Neural cell (in vitro differentiated cells): ENCODE measurements around the gene EPHA4. TPM values are rescaled to one million over a fixed set of nuclear protein-coding genes. Genes with fewer than 3 reads are reported as not detected.

ENCODE experiments used
- H2AFZ ChIP-seq: fragments of 200-600, 300-800 bp; sonication (generic), shearing (Covaris generic); 2 replicates; pipeline ENCODE4 v1.6.0; 2014; ENCODE audit warnings: low read depth, mild to moderate bottlenecking, antibody characterized with exemption, low read length, moderate library complexity
- H3F3A ChIP-seq: fragments of 200-600 bp; shearing (Covaris generic); 2 replicates; pipeline ENCODE4 v1.6.1; 2016; ENCODE audit warnings: mild to moderate bottlenecking, moderate library complexity, mixed read lengths, antibody characterized with exemption, low read length; ENCODE audit not compliant: insufficient read depth, poor library complexity, severe bottlenecking
- H3K27ac ChIP-seq: fragments of 200-600, 300-800 bp; sonication (generic), shearing (Covaris generic); 2 replicates; pipeline ENCODE4 v1.5.1; 2014; ENCODE audit warnings: mild to moderate bottlenecking, low read length, moderate library complexity
- H3K27me3 ChIP-seq: fragments of 300-800, 200-600 bp; sonication (generic), shearing (Covaris generic); 2 replicates; pipeline ENCODE4 v1.6.0; 2014; ENCODE audit warnings: mild to moderate bottlenecking, low read depth, low read length, moderate library complexity; ENCODE audit not compliant: insufficient read depth
- H3K36me3 ChIP-seq: fragments of 300-800, 200-600 bp; sonication (generic), shearing (Covaris generic); 2 replicates; pipeline ENCODE4 v1.5.1; 2014; ENCODE audit warnings: mild to moderate bottlenecking, antibody characterized with exemption, low read length, moderate library complexity; ENCODE audit not compliant: insufficient read depth
- H3K4me2 ChIP-seq: fragments of 300-800, 200-600 bp; sonication (generic), shearing (Covaris generic); 2 replicates; pipeline ENCODE4 v1.6.0; 2014; ENCODE audit warnings: mild to moderate bottlenecking, low read length
- H3K4me3 ChIP-seq: fragments of 300-800, 200-600 bp; sonication (generic), shearing (Covaris generic); 2 replicates; pipeline ENCODE4 v1.5.1; 2014; ENCODE audit warnings: mild to moderate bottlenecking, low read length, moderate library complexity
- H3K79me2 ChIP-seq: fragments of 200-600 bp; shearing (Covaris generic); replicated peaks from 2 replicates; pipeline ENCODE4 v1.6.0; 2014; ENCODE audit warnings: mild to moderate bottlenecking, low read length, moderate library complexity; ENCODE audit not compliant: insufficient read depth
- H3K9ac ChIP-seq: fragments of 300-800, 200-600 bp; sonication (generic), shearing (Covaris generic); 2 replicates; pipeline ENCODE4 v1.6.1; 2016; ENCODE audit warnings: mild to moderate bottlenecking, low read length, mixed read lengths
- H3K9me2 ChIP-seq: fragments of 200-600 bp; shearing (Covaris generic); 2 replicates; pipeline ENCODE4 v1.6.1; 2016; ENCODE audit warnings: mild to moderate bottlenecking, low read length, mixed read lengths; ENCODE audit not compliant: insufficient read depth
- H3K9me3 ChIP-seq: fragments of 200-600, 300-800 bp; sonication (generic), shearing (Covaris generic); 2 replicates; pipeline ENCODE4 v1.6.1; 2016; ENCODE audit warnings: mild to moderate bottlenecking, mixed run types, low read length, moderate library complexity, mixed read lengths
- H4K20me1 ChIP-seq: fragments of 200-600 bp; shearing (Covaris generic); 2 replicates; pipeline ENCODE4 v1.6.1; 2016; ENCODE audit warnings: mild to moderate bottlenecking, mixed run types; ENCODE audit not compliant: insufficient read depth
- CTCF ChIP-seq: fragments of 450-650 bp; IDR thresholded peaks from 2 replicates; pipeline ENCODE4 v1.5.1; 2014; ENCODE audit warnings: antibody characterized with exemption, mild to moderate bottlenecking, moderate library complexity; ENCODE audit not compliant: poor library complexity, severe bottlenecking
- EP300 ChIP-seq: fragments of 450-650 bp; conservative IDR thresholded peaks from 2 replicates; pipeline ENCODE4 v1.6.1; 2014; ENCODE audit warnings: antibody characterized with exemption, mild to moderate bottlenecking, moderate library complexity; ENCODE audit not compliant: poor library complexity, severe bottlenecking
- EZH2 ChIP-seq: fragments of 200-600, 300-800 bp; shearing (Covaris generic), sonication (generic); IDR thresholded peaks from 2 replicates; pipeline ENCODE4 v1.6.1; 2014; ENCODE audit warnings: antibody characterized with exemption, low read length, borderline replicate concordance, mild to moderate bottlenecking; ENCODE audit not compliant: insufficient read depth, poor library complexity, severe bottlenecking
- MXI1 ChIP-seq: fragments of 450-650 bp; conservative IDR thresholded peaks from 2 replicates; pipeline ENCODE4 v1.6.1; 2014; ENCODE audit warnings: antibody characterized with exemption, mild to moderate bottlenecking; ENCODE audit not compliant: poor library complexity, severe bottlenecking
- POLR2AphosphoS5 ChIP-seq: IDR thresholded peaks from 2 replicates; pipeline ENCODE4 v1.6.1; 2012
- RAD21 ChIP-seq: fragments of 450-650 bp; conservative IDR thresholded peaks from 2 replicates; pipeline ENCODE4 v1.6.1; 2014; ENCODE audit warnings: antibody characterized with exemption, mild to moderate bottlenecking, moderate library complexity
- REST ChIP-seq: IDR thresholded peaks from 2 replicates; pipeline ENCODE4 v1.6.1; 2012; ENCODE audit warnings: borderline replicate concordance
- SMC3 ChIP-seq: fragments of 450-650 bp; conservative IDR thresholded peaks from 2 replicates; pipeline ENCODE4 v1.6.1; 2014; ENCODE audit warnings: antibody characterized with exemption, mild to moderate bottlenecking, moderate library complexity; ENCODE audit not compliant: poor library complexity
- TAF1 ChIP-seq: IDR thresholded peaks from 2 replicates; pipeline ENCODE4 v1.6.1; 2012; ENCODE audit warnings: low read depth
- polyA plus RNA-seq: library from polyadenylated mRNA; depleted of rRNA; stranded (reverse); fragments of >200 nt; gene quantifications from 2 replicates; pipeline ENCODE4 v1.2.3, GENCODE V29; 2014

The EPHA4 gene
- polyA plus RNA-seq, 1 donor from 2014 or later, result 71.1 TPM

GRCh38 chr2:221422516-221423209 is 149.4 kb downstream of the EPHA4 start:
- TF ChIP-seq REST, result no peak
- TF ChIP-seq CTCF, result no peak
- no peak for TF ChIP-seq EP300
- TF ChIP-seq POLR2AphosphoS5, result no peak
- no peak for TF ChIP-seq MXI1
- no peak for TF ChIP-seq SMC3
- no peak for TF ChIP-seq TAF1
- no peak for TF ChIP-seq RAD21
- no peak for TF ChIP-seq EZH2
- Histone ChIP-seq H3K4me3 (no peak overlapping the region), H3K27ac (no peak overlapping the region), H3K9me3 (no peaks in the 10 kb centered on the region), H2AFZ (no peak overlapping the region), H3K9ac (no peak overlapping the region), H3K9me2 (no peaks in the 10 kb centered on the region), H3K36me3 (peaks cover 9% of the 10 kb centered on the region), H3K79me2 (peaks cover 35% of the 10 kb centered on the region), H3F3A (no peaks in the 10 kb centered on the region), H4K20me1 (no peaks in the 10 kb centered on the region), H3K4me2 (no peak overlapping the region), H3K27me3 (no peaks in the 10 kb centered on the region)

- peaks cover 17% of the 10 kb centered on the region for H3K36me3 ChIP-seq
- peaks cover 36% of the 10 kb centered on the region for H3K79me2 ChIP-seq
- no peak overlapping the region for H3K4me3 ChIP-seq
- H3K27me3 ChIP-seq, result no peaks in the 10 kb centered on the region
- no peak for TF ChIP-seq EP300
- TF ChIP-seq SMC3, result no peak
- no peak for TF ChIP-seq REST
- TF ChIP-seq EZH2, result no peak
- TF ChIP-seq RAD21, result no peak
- no peak for TF ChIP-seq TAF1
- TF ChIP-seq CTCF, result no peak
- no peak for TF ChIP-seq POLR2AphosphoS5
- TF ChIP-seq MXI1, result no peak
- H3K9me2 ChIP-seq, result no peaks in the 10 kb centered on the region
- H3K4me2 ChIP-seq, result no peak overlapping the region
- H4K20me1 ChIP-seq, result no peaks in the 10 kb centered on the region
- no peaks in the 10 kb centered on the region for H3K9me3 ChIP-seq
- H3F3A ChIP-seq, result no peaks in the 10 kb centered on the region
- H2AFZ ChIP-seq, result no peak overlapping the region
- H3K9ac ChIP-seq, result no peak overlapping the region
- no peak overlapping the region for H3K27ac ChIP-seq
These were observed 151.9 kb downstream of the EPHA4 start for GRCh38 chr2:221420245-221420644.
